H7 (cell line): ENCODE data around the gene NR3C1. TPM values are rescaled to one million over a fixed set of nuclear protein-coding genes. Genes with fewer than 3 reads are reported as not detected.

Source experiments
- DNase-seq: peaks from one replicate; pipeline ENCODE4 v3.0.0; 2012
- H3K27me3 ChIP-seq: 2 replicates; pipeline ENCODE4 v1.6.0; 2011; ENCODE audit warnings: mild to moderate bottlenecking, low read length; ENCODE audit not compliant: control insufficient read depth, insufficient read depth
- H3K36me3 ChIP-seq: replicated peaks from 2 replicates; pipeline ENCODE4 v1.5.1; 2011; ENCODE audit warnings: low read length; ENCODE audit not compliant: control insufficient read depth, insufficient read depth
- H3K4me3 ChIP-seq: 2 replicates; pipeline ENCODE4 v1.5.1; 2011; ENCODE audit warnings: low read depth, mild to moderate bottlenecking, control low read depth, low read length, moderate library complexity; ENCODE audit not compliant: insufficient read depth
- total RNA-seq: library from RNA; depleted of rRNA; stranded (reverse); fragments of >200 nt; shearing (Covaris generic); gene quantifications from 2 replicates; pipeline ENCODE4 v1.2.3, GENCODE V29; 2014

NR3C1 gene
- total RNA-seq, 1 experiment from 2014 or later, result 21.1 TPM

DNA sequence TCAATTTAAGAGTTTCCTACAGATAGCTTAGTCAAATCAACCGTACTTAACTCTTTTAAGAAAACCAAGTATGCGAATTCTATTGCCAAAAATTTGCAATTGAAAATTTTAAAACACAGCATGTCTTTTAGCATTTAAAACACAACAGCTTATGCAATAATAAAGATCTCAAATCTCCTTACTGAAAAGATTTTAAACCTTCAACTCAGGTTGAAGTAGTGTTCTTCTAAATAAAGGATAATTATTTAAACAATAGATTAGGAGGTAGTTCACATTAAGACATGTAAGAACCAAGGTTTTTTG, 5.5 kb downstream of the NR3C1 start:
- Histone ChIP-seq H3K4me3 (no peak overlapping the region), H3K27me3 (peaks cover 24% of the 10 kb centered on the region), H3K36me3 (no peaks in the 10 kb centered on the region)
- DNase-seq, result no peak

DNA sequence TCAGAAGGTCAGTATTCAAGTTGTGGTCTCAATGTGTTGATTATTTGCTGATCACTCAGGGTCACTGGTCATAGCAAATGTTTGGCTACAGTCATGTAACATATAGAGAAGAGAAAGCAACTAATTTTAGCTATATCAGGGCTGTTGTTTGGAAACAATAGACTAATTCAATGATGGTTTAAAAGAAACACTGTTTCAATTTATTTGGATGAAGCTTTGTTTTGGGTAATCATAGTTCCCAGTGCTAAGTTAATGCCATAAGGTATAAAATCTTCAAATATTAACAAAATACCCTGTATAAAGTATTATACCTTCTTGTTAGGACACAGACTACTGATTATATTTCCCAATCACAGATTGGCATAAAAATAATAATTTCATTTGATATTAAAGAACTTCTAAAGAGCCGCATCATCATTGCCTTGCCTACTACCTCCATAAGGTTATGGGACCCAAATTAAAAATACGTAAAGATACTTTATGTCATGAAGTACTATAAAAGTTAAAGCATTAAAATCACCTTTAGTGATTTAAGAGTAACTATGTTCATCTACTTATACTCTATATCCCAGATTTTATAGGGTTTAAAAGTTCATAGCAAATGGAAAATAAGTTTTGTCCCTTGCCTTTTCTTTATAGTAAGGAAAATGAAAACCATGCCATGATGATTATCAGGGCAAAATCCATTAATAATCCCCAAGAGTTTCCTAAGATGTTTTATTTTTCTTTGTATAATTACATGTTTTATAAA, 6.0 kb downstream of the NR3C1 start:
- Histone ChIP-seq H3K36me3 (no peaks in the 10 kb centered on the region), H3K27me3 (peaks cover 19% of the 10 kb centered on the region), H3K4me3 (no peak overlapping the region)
- no peak for DNase-seq

DNA sequence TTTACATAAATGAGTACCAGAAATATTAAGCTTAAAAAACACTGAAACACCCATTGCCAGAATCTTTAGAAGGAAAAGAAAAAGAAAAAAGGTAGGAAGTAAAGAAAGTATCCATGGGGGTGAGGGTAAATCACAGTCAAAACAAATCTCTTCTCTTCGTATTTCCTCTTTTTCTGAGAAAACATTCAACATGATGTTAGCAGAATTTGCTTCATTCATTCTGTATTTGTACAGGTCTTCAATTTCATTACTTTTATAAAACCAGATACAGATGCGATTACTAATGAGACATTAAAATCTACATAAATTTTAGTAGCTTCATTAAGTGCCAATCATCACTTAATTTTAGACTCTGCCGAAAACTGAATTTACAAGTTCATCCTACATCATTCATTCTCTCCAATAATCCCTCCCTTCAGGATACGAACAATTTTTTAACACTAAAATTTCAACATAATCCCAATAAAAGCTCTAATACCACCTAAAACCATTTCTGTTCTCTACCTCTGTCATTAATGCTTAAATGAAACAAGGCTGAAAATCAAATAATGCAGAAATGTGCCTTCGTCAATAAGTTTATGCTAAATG, 7.0 kb downstream of the NR3C1 start:
- Histone ChIP-seq H3K27me3 (peaks cover 9% of the 10 kb centered on the region), H3K4me3 (no peak overlapping the region), H3K36me3 (no peaks in the 10 kb centered on the region)
- DNase-seq, result no peak

DNA sequence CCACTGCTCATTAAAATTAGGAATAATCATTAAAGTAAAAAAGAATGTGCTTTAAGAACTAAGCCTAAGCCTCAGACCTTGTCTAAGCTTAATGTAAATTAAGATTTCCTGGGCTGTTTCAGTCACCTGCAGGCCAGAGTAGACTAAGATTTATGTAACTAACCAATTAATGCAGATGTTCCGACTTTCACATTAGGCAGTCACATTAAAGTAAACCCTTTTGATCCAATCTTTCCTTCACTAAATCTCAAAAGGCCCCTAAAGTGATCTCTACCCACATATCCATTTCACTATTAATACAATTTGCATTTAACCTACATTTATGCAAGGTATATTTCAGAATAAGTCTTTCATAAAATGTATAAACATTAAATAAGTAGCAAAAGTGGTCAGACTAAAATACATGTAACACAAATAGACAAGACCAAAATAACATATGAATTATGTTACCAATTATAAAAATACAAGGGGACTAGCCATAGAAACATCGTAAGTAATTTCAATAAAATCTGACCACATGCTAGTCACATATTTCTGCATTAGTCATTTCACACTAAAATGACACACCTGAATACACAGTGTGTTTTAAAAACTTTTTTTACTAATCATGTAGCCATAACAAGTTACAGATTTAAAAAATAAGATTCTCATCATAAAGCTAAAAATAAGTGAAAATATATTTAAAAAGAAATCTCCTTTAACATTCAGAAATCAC, 7.7 kb downstream of the NR3C1 start:
- Histone ChIP-seq H3K27me3 (peaks cover 4% of the 10 kb centered on the region; the same call in 1 of the 2 replicates), H3K36me3 (no peaks in the 10 kb centered on the region), H3K4me3 (no peak overlapping the region)
- no peak for DNase-seq

DNA sequence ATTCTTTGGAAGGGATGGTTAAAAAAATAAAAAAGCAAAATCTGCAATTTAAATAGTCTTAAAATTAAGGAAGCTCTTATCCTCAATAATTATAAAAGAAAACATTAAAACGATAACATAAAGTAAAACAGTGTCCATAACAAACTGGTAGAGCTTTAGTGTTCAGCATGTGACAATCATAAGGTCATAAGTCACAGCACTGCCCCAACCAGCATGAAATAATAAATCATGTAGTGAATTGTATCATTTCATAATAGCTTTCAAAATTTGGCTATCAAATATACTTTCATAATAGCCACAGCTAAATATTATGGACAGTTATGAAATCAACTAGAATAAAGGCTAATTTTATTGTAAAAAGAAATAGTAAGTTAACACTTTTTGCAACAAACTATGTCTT, 10.0 kb downstream of the NR3C1 start:
- Histone ChIP-seq H3K27me3 (no peaks in the 10 kb centered on the region), H3K36me3 (no peaks in the 10 kb centered on the region), H3K4me3 (no peak overlapping the region)
- no peak for DNase-seq

DNA sequence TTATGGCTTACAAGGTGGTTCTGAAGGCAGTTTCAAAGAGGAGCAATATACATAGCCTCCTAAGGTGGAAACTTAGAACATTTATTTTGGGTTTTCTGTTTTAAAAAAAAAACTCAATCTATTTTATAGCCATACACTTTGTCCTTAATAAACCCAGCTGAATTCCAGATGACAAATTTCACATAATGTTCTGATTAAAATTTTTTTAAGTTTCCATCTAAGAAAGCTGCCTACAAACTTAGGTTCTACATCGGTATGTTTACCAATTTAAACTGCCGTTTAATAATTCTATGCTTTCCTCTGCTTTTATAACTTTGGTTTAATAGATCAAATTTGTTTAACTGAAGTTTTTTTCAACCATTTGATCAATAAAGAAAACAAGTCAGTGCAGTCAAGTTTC, 12.5 kb downstream of the NR3C1 start:
- Histone ChIP-seq H3K36me3 (no peaks in the 10 kb centered on the region), H3K27me3 (no peaks in the 10 kb centered on the region), H3K4me3 (no peak overlapping the region)
- DNase-seq, result no peak

DNA sequence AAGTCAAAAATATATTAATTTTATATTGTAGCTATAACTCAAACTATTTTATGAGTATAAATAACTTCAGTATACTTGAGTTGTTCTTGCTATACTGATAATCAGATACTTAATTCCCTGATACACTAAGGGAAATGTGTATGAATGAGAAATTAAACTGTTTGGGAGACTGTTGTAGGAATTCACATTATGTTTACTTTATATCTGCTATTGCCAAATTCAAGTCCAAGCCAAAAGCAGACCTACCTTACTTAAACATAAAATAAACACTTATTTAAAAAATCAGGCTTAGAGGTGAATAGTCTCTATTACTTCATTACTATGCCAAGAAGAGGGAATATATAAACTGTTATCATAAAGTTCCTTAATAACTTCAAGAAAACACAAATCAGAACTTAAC, 13.2 kb downstream of the NR3C1 start:
- Histone ChIP-seq H3K27me3 (no peaks in the 10 kb centered on the region), H3K4me3 (no peak overlapping the region), H3K36me3 (no peaks in the 10 kb centered on the region)
- DNase-seq, result no peak

DNA sequence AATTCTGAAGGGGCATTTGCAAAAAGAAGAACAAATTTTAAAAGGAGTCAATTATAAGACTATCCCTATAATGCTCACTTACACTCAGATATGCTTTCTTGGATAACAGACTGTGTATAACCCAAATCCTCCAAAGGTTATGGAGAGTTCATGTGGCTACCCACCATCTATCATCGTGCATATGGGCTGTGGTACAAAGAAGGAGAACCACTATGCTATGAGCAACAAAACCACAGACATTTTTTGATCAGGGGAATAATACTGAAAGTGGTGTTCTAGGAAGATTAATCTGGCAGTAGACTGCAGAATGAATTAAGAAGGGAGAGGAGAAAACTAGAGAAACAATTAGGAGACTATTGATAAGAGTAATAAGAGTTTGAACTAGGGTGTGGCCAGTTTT, 16.8 kb downstream of the NR3C1 start:
- Histone ChIP-seq H3K36me3 (no peaks in the 10 kb centered on the region), H3K27me3 (no peaks in the 10 kb centered on the region), H3K4me3 (no peak overlapping the region)
- no peak for DNase-seq

DNA sequence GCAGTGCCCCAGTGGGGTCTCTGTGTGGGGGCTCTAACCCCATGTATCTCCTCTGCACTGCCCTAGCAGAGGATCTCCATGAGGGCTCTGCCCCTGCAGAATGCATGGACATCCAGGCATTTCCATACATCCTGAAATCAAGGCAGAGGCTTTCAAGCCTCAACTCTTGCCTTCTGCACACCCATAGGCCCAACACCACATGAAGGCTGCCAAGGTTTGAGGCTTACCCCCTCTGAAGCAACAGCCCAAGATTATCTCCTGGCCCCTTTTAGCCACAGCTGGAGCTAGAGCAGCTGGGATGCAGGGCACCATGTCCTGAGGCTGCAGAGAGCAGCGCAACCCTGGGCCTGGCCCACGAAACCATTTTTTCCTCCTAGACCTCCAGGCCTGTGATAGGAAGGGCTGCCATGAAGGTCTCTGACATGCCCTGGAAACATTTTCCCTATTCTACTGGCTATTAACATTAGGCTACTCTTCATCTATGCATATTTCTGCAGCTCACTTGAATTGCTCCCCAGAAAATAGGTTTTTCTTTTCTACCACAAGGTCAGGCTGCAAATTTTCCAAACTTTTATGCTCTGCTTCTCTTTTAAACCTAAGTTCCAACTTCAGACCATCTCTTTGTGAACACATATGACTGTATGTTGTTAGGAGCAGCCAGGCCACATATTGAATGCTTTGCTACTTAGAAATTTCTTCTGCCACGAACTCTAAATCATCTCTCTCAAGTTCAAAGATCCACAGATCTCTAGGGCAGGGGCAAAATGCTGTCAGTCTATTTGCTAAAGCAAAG, 18.4 kb downstream of the NR3C1 start:
- Histone ChIP-seq H3K36me3 (no peaks in the 10 kb centered on the region), H3K4me3 (no peak overlapping the region), H3K27me3 (no peaks in the 10 kb centered on the region)
- DNase-seq, result no peak

DNA sequence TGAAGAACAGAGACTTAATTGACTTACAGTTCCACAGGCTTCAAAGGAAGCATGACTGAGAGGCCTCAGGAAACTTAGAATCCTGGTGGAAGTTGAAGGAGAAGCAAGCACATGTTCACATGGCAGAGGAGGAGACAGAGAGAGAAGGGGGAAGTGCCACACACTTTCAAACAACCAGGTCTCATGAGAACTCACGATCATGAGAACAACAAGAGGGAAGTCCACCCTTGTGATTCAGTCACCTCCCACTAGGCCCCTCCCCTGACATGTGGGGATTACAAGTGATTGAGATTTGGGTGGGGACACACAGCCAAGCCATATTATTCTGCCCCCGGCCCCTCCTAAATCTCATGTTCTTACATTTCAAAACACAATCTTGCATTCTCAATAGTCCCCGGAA, 19.5 kb downstream of the NR3C1 start:
- DNase-seq, result no peak
- Histone ChIP-seq H3K36me3 (no peaks in the 10 kb centered on the region), H3K4me3 (no peak overlapping the region), H3K27me3 (no peaks in the 10 kb centered on the region)

DNA sequence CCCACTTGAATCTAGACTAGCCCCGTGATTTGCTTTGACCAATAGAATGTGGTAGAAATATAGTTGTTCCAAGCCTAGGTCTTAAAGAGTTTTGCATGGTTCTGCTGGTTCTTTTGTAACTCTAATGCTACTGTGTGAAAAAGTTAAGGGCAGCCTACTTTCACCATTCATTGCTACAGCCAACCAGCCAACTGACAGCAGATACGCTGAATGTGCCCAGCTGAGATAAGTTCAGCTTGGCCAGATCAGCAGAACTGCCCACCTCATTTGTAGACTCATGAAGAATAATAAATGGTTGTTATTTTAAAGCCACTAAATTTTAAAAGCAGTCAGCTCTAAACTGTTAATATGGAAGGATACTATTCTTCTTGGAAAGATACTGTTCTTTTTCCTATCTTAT, 23.9 kb downstream of the NR3C1 start:
- DNase-seq, result no peak
- H3K36me3 ChIP-seq, result no peaks in the 10 kb centered on the region
- no peak overlapping the region for H3K4me3 ChIP-seq
- H3K27me3 ChIP-seq, result no peaks in the 10 kb centered on the region

DNA sequence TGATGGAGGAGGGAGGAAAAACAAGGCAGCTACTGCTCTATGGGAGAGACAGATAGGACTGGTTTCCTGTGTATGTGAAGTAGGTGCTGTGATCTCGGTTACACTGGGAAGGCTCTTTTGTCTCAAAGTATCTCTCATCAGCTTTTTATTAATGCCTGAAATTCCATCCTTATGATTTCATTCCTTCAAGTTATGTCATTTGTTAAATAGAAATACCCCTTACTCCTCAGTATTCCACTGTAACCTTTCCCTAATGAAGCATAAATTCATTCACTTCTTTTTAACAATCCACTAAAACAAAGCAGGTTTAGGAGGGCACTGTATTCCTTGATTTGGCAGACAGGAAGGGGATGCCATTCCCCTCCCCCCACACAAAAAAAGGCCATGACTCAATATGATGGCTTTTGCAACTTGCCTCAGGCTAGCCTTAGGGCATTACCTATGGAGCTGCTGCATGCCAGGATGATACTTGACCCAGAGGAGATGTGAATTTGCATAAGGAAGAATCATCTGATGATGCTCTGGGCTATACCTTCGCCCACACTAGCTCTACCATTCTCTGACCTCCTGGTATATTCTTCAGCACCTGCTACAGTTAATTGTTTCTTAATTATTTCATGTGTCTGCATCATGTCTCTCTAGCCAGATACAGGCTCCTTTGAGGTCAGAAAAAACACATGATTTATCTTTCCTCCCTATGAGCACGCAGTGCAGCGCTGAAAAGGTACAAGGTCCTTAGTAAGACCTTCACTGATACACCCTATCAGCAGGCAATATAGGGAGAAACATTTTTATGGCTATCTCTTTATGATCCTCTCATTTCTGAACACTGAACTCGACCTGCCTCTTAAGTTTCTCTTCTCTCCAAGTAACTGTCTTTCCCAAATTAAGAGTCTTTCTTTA, 26.3 kb downstream of the NR3C1 start:
- no peak overlapping the region for H3K4me3 ChIP-seq
- no peaks in the 10 kb centered on the region for H3K27me3 ChIP-seq
- H3K36me3 ChIP-seq, result no peaks in the 10 kb centered on the region
- peak; percentile 20 for DNase-seq

DNA sequence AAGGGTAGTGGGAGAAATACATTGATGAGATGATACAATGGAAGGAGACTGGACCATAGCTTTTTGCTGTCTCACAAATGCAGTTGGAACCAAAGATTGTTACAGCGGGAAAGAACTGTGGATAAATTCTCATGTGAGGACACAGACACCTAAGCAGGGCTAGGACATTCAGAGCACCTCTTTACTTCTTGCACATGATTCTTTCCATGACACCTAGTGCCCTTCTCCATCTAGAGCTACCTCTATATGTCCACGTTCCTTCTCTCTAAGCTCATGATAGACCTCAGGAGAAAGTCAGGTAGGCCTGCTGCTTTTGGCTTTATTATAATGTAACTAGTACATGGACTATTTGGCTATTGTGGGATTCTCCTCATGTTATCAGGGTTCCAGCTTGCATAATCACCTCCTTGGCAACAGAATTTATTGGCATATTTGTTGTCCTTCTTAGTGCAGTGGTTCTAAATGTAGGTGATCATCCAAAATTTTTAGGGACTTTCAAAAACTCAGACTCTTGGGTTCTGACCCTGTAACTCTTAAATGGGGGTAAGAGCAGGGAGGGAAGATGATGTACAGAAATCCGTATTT, 27.2 kb downstream of the NR3C1 start:
- no peak for DNase-seq
- no peak overlapping the region for H3K4me3 ChIP-seq
- H3K36me3 ChIP-seq, result no peaks in the 10 kb centered on the region
- no peaks in the 10 kb centered on the region for H3K27me3 ChIP-seq
